Liver (tissue), 9 donors: ENCODE results near the gene CYBRD1. TPM values are rescaled to one million over a fixed set of nuclear protein-coding genes. Genes with fewer than 3 reads are reported as not detected.

Experiments
- DNase-seq: peaks from one replicate; pipeline ENCODE4 v3.0.0-alpha.2; 2017; ENCODE audit warnings: low spot score
- H3K27ac ChIP-seq, 2 donors: one replicate each; pipeline ENCODE4 v1.7.0; 2013; ENCODE audit warnings: inconsistent platforms in 2 of 2, low read length in 2 of 2, control low read depth in 1 of 2, low read depth in 1 of 2, mild to moderate bottlenecking in 1 of 2
- H3K27me3 ChIP-seq, 4 donors: one replicate each; pipeline versions ENCODE4 v1.6.1 to v1.7.0; 2013; ENCODE audit warnings: low read length in 3 of 4, inconsistent platforms in 1 of 4, mild to moderate bottlenecking in 1 of 4, moderate library complexity in 1 of 4; ENCODE audit not compliant: control insufficient read depth in 4 of 4, insufficient read depth in 4 of 4
- H3K36me3 ChIP-seq, 4 donors: one replicate each; pipeline versions ENCODE4 v1.6.1 to v1.7.0; 2013; ENCODE audit warnings: low read length in 3 of 4, mild to moderate bottlenecking in 3 of 4, low read depth in 1 of 4, moderate library complexity in 1 of 4; ENCODE audit not compliant: control insufficient read depth in 4 of 4, insufficient read depth in 3 of 4
- H3K4me1 ChIP-seq, 4 donors: one replicate each; pipeline versions ENCODE4 v1.6.1 to v1.7.0; 2013; ENCODE audit warnings: low read length in 3 of 4, mild to moderate bottlenecking in 3 of 4, moderate library complexity in 1 of 4; ENCODE audit not compliant: control insufficient read depth in 4 of 4, insufficient read depth in 4 of 4
- H3K4me3 ChIP-seq, 3 donors: one replicate each; pipeline versions ENCODE4 v1.6.1 to v1.7.0; 2013; ENCODE audit warnings: low read length in 3 of 3, control low read depth in 1 of 3, low read depth in 1 of 3, mild to moderate bottlenecking in 1 of 3
- H3K9ac ChIP-seq, 2 donors: one replicate each; pipeline ENCODE4 v1.7.0; 2013; ENCODE audit warnings: low read length in 2 of 2, mild to moderate bottlenecking in 2 of 2, moderate library complexity in 2 of 2, control low read depth in 1 of 2, low read depth in 1 of 2
- H3K9me3 ChIP-seq, 4 donors: one replicate each; pipeline versions ENCODE4 v1.6.1 to v1.7.0; 2013; ENCODE audit warnings: low read length in 3 of 4; ENCODE audit not compliant: control insufficient read depth in 4 of 4
- ATF3 ChIP-seq: IDR thresholded peaks from 2 replicates; pipeline ENCODE4 v1.6.1; 2016; ENCODE audit warnings: antibody characterized with exemption
- CTCF ChIP-seq: fragments of 150-350 bp; IDR thresholded peaks from 2 replicates; pipeline ENCODE4 v1.5.1; 2017; ENCODE audit warnings: improper control_type of control experiment, low read depth, low read length; ENCODE audit not compliant: missing input control
- EGR1 ChIP-seq, 2 donors: IDR thresholded peaks; 2 replicates each; pipeline ENCODE4 v1.6.1; 2016 to 2018; ENCODE audit warnings: antibody characterized with exemption in 2 of 2, low read depth in 2 of 2
- FOXA1 ChIP-seq: IDR thresholded peaks from 2 replicates; pipeline ENCODE4 v1.6.1; 2016; ENCODE audit warnings: antibody characterized with exemption
- HNF4G ChIP-seq: IDR thresholded peaks from 2 replicates; pipeline ENCODE4 v1.6.1; 2016; ENCODE audit warnings: antibody characterized with exemption
- JUND ChIP-seq, 2 donors: IDR thresholded peaks; 2 replicates each; pipeline ENCODE4 v1.6.1; 2016; ENCODE audit warnings: antibody characterized with exemption in 2 of 2
- MAX ChIP-seq: IDR thresholded peaks from 2 replicates; pipeline ENCODE4 v1.6.1; 2016; ENCODE audit warnings: antibody characterized with exemption
- RAD21 ChIP-seq, 2 donors: IDR thresholded peaks; 2 replicates each; pipeline ENCODE4 v1.6.1; 2016; ENCODE audit warnings: antibody characterized with exemption in 2 of 2, mild to moderate bottlenecking in 2 of 2
- REST ChIP-seq: IDR thresholded peaks from 2 replicates; pipeline ENCODE4 v1.6.1; 2016; ENCODE audit warnings: antibody characterized with exemption, mild to moderate bottlenecking
- RXRA ChIP-seq, 2 donors: IDR thresholded peaks; 2 replicates each; pipeline ENCODE4 v1.6.1; 2017 to 2018; ENCODE audit warnings: antibody characterized with exemption in 2 of 2, mild to moderate bottlenecking in 1 of 2
- SP1 ChIP-seq: IDR thresholded peaks from 2 replicates; pipeline ENCODE4 v1.6.1; 2018; ENCODE audit warnings: antibody characterized with exemption, mild to moderate bottlenecking
- TAF1 ChIP-seq: conservative IDR thresholded peaks from 2 replicates; pipeline ENCODE4 v1.6.1; 2016; ENCODE audit warnings: antibody characterized with exemption, mild to moderate bottlenecking
- YY1 ChIP-seq: IDR thresholded peaks from 2 replicates; pipeline ENCODE4 v1.6.1; 2016; ENCODE audit warnings: antibody characterized with exemption, mild to moderate bottlenecking
- ZBTB33 ChIP-seq: IDR thresholded peaks from 2 replicates; pipeline ENCODE4 v1.6.1; 2016; ENCODE audit warnings: antibody characterized with exemption
- WGBS: extraction: QIAGEN DNeasy Blood & Tissue Kit; methylation state at CpG from one replicate; pipeline ENCODE4 v1.1.7; 2013; 5-methylcytosine and 5-hydroxymethylcytosine counted together
- polyA plus RNA-seq, 2 donors: library from polyadenylated mRNA; stranded (reverse) in 1 of 2; unstranded in 1 of 2; fragments of 200-250 nt in 1 of 2; fragments of >200 nt in 1 of 2; fragmentation: Nextera tagmentation in 1 of 2; extraction: Ambion mirVana in 1 of 2; gene quantifications; one replicate each; pipeline versions ENCODE4 v1.2.1 to v1.2.3, GENCODE V29; 2013 to 2015
- total RNA-seq, 2 donors: library from RNA; depleted of rRNA; stranded (reverse); fragments of >200 nt; gene quantifications; one replicate each; pipeline ENCODE4 v1.2.3, GENCODE V29; 2014
- donor health status: healthy.
- donor health status: healthy.
- donor health status: healthy.
- donor health status: healthy.
- donor health status: healthy.

CYBRD1 gene
- total and polyA plus RNA-seq, 4 donors, result 5.8 to 51.1 (median 9.4) TPM

- no peak overlapping the region for H3K4me3 ChIP-seq
- 85% methylated on average over 6 of the region's 6 CpGs for WGBS
- H3K27me3 ChIP-seq, result no peaks in the 10 kb centered on the region
- TF ChIP-seq CTCF (peak; percentile 17), RAD21 (IDR thresholded peaks at IDR 0.05) (peak in 1 of 2 donors; percentile 30), ZBTB33 (no peak)
- DNase-seq, result no peak
- H3K27ac ChIP-seq, result no peak overlapping the region
- no peaks in the 10 kb centered on the region for H3K4me1 ChIP-seq
- no peaks in the 10 kb centered on the region for H3K36me3 ChIP-seq
- H3K9ac ChIP-seq, result no peak overlapping the region
- H3K9me3 ChIP-seq, result no peaks in the 10 kb centered on the region
These were observed 19.1 kb downstream of the CYBRD1 start for GRCh38 chr2:171541202-171541887.

GRCh38 chr2:171545086-171545485, 22.8 kb downstream of the CYBRD1 start:
- H3K27ac ChIP-seq, result no peak overlapping the region
- no peak overlapping the region for H3K4me3 ChIP-seq
- DNase-seq, result no peak
- H3K36me3 ChIP-seq, result no peaks in the 10 kb centered on the region
- 95% methylated on average over 1 of the region's 1 CpG for WGBS
- TF ChIP-seq RXRA (IDR thresholded peaks at IDR 0.05), result no peak
- TF ChIP-seq TAF1, result no peak
- TF ChIP-seq SP1, result no peak
- no peak for TF ChIP-seq JUND (IDR thresholded peaks at IDR 0.05)
- no peak for TF ChIP-seq MAX
- no peak overlapping the region for H3K9ac ChIP-seq
- no peaks in the 10 kb centered on the region for H3K4me1 ChIP-seq
- H3K9me3 ChIP-seq, result no peaks in the 10 kb centered on the region
- H3K27me3 ChIP-seq, result no peaks in the 10 kb centered on the region

- Histone ChIP-seq H3K4me3 (no peak overlapping the region), H3K4me1 (no peaks in the 10 kb centered on the region), H3K27me3 (no peaks in the 10 kb centered on the region), H3K36me3 (no peaks in the 10 kb centered on the region), H3K9ac (no peak overlapping the region), H3K9me3 (no peaks in the 10 kb centered on the region), H3K27ac (no peak overlapping the region)
- DNase-seq, result no peak
- TF ChIP-seq EGR1 (IDR thresholded peaks at IDR 0.05; ENCODE audit: low read depth in 2 of 2) (no peak), YY1 (no peak), TAF1 (no peak), ATF3 (no peak), SP1 (no peak), FOXA1 (no peak), HNF4G (no peak), REST (no peak)
These were observed 25.0 kb downstream of the CYBRD1 start for GRCh38 chr2:171547256-171547655.
